HG02571 (cell line): ENCODE data around the gene EXOSC6.
"Not testable (repeated sequence)": the region's sequence is repeated elsewhere in the genome, so short reads cannot be mapped to it uniquely, and the experiment has no call there.

Source experiments
- ATAC-seq: cut with Tn5 transposase; IDR thresholded peaks from one replicate; pipeline ENCODE4 v1.9.1; 2021; ENCODE audit warnings: mild to moderate bottlenecking, moderate library complexity; ENCODE audit not compliant: unreplicated experiment

Gene EXOSC6

GRCh38 chr16:70203508-70203907, 48.2 kb downstream of the EXOSC6 start:
- ATAC-seq = not testable (repeated sequence)

- not testable (repeated sequence) for ATAC-seq
These were observed 51.7 kb downstream of the EXOSC6 start for GRCh38 chr16:70200063-70200462.

- ATAC-seq = not testable (repeated sequence)
These were observed 52.6 kb downstream of the EXOSC6 start for GRCh38 chr16:70199170-70199569.

GRCh38 chr16:70198666-70199065, 53.1 kb downstream of the EXOSC6 start:
- ATAC-seq = not testable (repeated sequence)

GRCh38 chr16:70198230-70198629, 53.5 kb downstream of the EXOSC6 start:
- not testable (repeated sequence) for ATAC-seq

- not testable (repeated sequence) for ATAC-seq
These were observed 54.1 kb downstream of the EXOSC6 start for GRCh38 chr16:70197611-70198010.
